ENCODE data around the gene KIF26B.

DNA sequence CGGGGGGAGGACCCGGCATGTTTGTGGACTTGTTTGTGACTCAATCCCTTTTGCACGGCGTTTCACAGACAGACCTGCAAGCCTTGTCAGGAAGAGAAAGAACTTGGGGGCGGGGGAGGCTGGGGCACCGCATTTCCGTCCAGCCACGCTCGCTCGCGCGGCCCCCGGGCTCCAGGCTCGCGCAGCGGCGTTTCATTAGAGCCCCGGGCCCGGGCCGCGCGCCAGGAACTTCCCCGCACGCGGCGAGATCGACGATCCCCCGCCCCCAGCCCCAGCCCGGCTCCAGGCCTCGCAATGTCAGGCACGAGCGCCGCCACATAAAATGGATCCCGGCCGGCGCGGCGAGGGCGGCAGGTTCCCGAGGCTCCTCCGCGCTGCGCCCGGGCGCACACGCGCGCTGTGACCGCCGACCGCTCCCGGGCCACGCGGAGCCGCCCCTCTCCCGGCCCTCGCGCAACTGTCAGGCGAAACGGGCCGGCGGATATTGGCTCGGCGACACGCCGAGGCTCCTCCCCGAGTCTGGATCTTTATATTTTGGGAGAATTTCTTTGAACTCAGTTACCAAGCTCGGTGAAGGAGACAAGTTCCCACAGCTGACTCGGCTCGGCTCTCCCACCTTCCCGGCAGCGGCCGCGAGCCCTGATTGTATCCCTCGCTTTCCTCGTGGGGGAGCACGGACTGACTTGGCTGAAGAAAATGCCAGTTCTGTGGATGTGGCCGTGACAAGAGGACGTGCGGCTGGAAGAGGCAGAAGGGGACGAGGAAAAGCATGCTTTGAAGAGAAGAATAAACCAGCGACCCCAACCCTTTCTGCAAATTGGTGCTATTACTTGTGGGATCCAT lies at the start of gene KIF26B:
- TF ChIP-seq, protein P1, sequence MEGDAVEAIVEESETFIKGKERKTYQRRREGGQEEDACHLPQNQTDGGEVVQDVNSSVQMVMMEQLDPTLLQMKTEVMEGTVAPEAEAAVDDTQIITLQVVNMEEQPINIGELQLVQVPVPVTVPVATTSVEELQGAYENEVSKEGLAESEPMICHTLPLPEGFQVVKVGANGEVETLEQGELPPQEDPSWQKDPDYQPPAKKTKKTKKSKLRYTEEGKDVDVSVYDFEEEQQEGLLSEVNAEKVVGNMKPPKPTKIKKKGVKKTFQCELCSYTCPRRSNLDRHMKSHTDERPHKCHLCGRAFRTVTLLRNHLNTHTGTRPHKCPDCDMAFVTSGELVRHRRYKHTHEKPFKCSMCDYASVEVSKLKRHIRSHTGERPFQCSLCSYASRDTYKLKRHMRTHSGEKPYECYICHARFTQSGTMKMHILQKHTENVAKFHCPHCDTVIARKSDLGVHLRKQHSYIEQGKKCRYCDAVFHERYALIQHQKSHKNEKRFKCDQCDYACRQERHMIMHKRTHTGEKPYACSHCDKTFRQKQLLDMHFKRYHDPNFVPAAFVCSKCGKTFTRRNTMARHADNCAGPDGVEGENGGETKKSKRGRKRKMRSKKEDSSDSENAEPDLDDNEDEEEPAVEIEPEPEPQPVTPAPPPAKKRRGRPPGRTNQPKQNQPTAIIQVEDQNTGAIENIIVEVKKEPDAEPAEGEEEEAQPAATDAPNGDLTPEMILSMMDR (optimal IDR thresholded peaks at IDR 0.05 in 1 of 3, IDR thresholded peaks at IDR 0.05 in 1 of 3, conservative IDR thresholded peaks at IDR 0.05 in 1 of 3; ENCODE audit: extremely low read depth in 1 of 3, insufficient read depth in 2 of 3, low read length in 3 of 3), result no peak
- TF ChIP-seq EZH2 (IDR thresholded peaks at IDR 0.05; ENCODE audit: low read length), result no peak
